Coronary artery (tissue), 2 donors: ENCODE results near the gene OSBPL3.
A peak's percentile ranks its signal among the peaks of the same experiment; 100 is the strongest.

Source experiments
- DNase-seq: peaks from one replicate; pipeline ENCODE4 v3.0.0-alpha.2; 2017; ENCODE audit warnings: low spot score
- H3K27ac ChIP-seq, 2 donors: fragments of 200-600 bp; sonication (generic); one replicate each; pipeline ENCODE4 v1.5.1; 2016 to 2019
- H3K4me3 ChIP-seq: fragments of 200-600 bp; sonication (generic); 2 replicates; pipeline ENCODE4 v1.5.1; 2016; ENCODE audit warnings: mild to moderate bottlenecking, moderate library complexity
- CTCF ChIP-seq: fragments of 200-600 bp; sonication (generic); IDR thresholded peaks from one replicate; pipeline ENCODE4 v1.5.1; 2019; ENCODE audit warnings: antibody characterized with exemption

Gene OSBPL3

GRCh38 chr7:24812305-24812945 is 167.6 kb downstream of the OSBPL3 start:
- TF ChIP-seq CTCF: peak; percentile 80
- DNase-seq: no peak

GRCh38 chr7:24808518-24808917 is 171.5 kb downstream of the OSBPL3 start:
- TF ChIP-seq CTCF: no peak
- H3K27ac ChIP-seq: no peak overlapping the region

More at GRCh38 chr7:24812305-24812945, 167.6 kb downstream of the OSBPL3 start:
- Histone ChIP-seq H3K27ac (no peak overlapping the region), H3K4me3 (no peak overlapping the region)

GRCh38 chr7:24802300-24802699 is 177.7 kb downstream of the OSBPL3 start:
- no peak for TF ChIP-seq CTCF
- DNase-seq: no peak
- Histone ChIP-seq H3K27ac (no peak overlapping the region), H3K4me3 (no peak overlapping the region)

More at GRCh38 chr7:24808518-24808917, 171.5 kb downstream of the OSBPL3 start:
- DNase-seq: no peak
- no peak overlapping the region for H3K4me3 ChIP-seq

GRCh38 chr7:24801883-24802282 is 178.1 kb downstream of the OSBPL3 start:
- no peak for TF ChIP-seq CTCF
- Histone ChIP-seq H3K4me3 (no peak overlapping the region), H3K27ac (no peak overlapping the region)
- no peak for DNase-seq

GRCh38 chr7:24800667-24801066 is 179.3 kb downstream of the OSBPL3 start:
- no peak for DNase-seq
- no peak for TF ChIP-seq CTCF
- Histone ChIP-seq H3K27ac (no peak overlapping the region), H3K4me3 (no peak overlapping the region)

- TF ChIP-seq CTCF: no peak
- DNase-seq: no peak
- no peak overlapping the region for H3K4me3 ChIP-seq
- no peak overlapping the region for H3K27ac ChIP-seq
These were observed 179.9 kb downstream of the OSBPL3 start for GRCh38 chr7:24800073-24800472.

GRCh38 chr7:24799506-24799905 is 180.5 kb downstream of the OSBPL3 start:
- no peak for TF ChIP-seq CTCF
- H3K4me3 ChIP-seq: no peak overlapping the region
- H3K27ac ChIP-seq: no peak overlapping the region
- no peak for DNase-seq
